Thoracic aorta (tissue), 2 donors: ENCODE measurements around the gene PHF3. TPM values are rescaled to one million over a fixed set of nuclear protein-coding genes. Genes with fewer than 3 reads are reported as not detected.
A peak's percentile ranks its signal among the peaks of the same experiment; 100 is the strongest.

ENCODE experiments used
- ATAC-seq: fragments of 150-250 bp; one replicate; pipeline ENCODE4 v1.8.0; 2017; ENCODE audit warnings: low read depth; ENCODE audit not compliant: insufficient number of reproducible peaks, low FRiP score
- DNase-seq: peaks from one replicate; pipeline ENCODE4 v3.0.0-alpha.2; 2020; ENCODE audit warnings: low spot score
- H3K27ac ChIP-seq, 2 donors: fragments of 200-600 bp; sonication (generic); 1 replicate in 1 of 2; 2 replicates in 1 of 2; pipeline ENCODE4 v1.5.1; 2016; ENCODE audit warnings: mild to moderate bottlenecking in 2 of 2, moderate library complexity in 2 of 2
- H3K27me3 ChIP-seq: fragments of 200-600 bp; sonication (generic); replicated peaks from 2 replicates; pipeline ENCODE4 v1.6.0; 2016; ENCODE audit warnings: mild to moderate bottlenecking; ENCODE audit not compliant: insufficient read depth
- H3K36me3 ChIP-seq: fragments of 200-600 bp; sonication (generic); one replicate; pipeline ENCODE4 v1.5.1; 2016
- H3K4me1 ChIP-seq, 2 donors: fragments of 200-600 bp; sonication (generic); 1 replicate in 1 of 2; 2 replicates in 1 of 2; pipeline versions ENCODE4 v1.5.1 to v1.6.0; 2016; ENCODE audit warnings: low read depth in 2 of 2, mild to moderate bottlenecking in 1 of 2; ENCODE audit not compliant: control insufficient read depth in 1 of 2
- H3K4me3 ChIP-seq: fragments of 200-600 bp; sonication (generic); 2 replicates; pipeline ENCODE4 v1.5.1; 2016; ENCODE audit warnings: mild to moderate bottlenecking
- H3K9me3 ChIP-seq: fragments of 200-600 bp; sonication (generic); 2 replicates; pipeline ENCODE4 v1.5.1; 2016
- total RNA-seq, 2 donors: library from RNA; depleted of rRNA; stranded (reverse); fragments of >200 nt; gene quantifications; one replicate each; pipeline versions ENCODE4 v1.1.0 to v1.2.3, GENCODE V29; 2016
- TF ChIP-seq, protein P1 (sequence below): fragments of 200-600 bp; sonication (generic); IDR thresholded peaks from one replicate; pipeline ENCODE4 v1.5.1; 2019; ENCODE audit warnings: antibody characterized with exemption

The PHF3 gene
- total RNA-seq, 2 donors from 2014 or later, result 55.4 to 59.5 TPM

DNA sequence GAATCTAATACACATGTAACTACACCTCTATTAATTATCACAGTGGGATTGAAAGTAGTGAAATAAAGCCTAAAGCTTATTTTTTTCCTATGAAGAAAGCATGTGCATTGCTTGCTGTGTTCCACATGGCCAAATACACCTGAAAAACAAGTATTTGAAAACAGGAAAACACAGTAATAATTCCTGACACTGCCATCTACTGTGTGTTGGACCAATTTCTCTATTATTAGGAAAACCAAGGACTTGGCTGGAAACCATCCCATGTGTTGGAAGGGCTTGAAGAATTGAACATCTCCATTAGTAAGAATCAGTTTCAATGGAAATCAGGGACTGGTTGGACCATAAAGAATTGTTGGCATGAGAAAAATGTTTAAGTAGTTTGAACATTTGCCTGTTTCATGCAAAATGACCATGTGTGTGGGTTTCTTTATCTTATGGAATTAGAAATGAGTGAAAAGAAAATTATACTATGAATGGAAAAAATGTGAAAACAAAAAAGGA lies 124.1 kb downstream of the PHF3 start:
- DNase-seq, result no peak
- ATAC-seq, result no peak
- Histone ChIP-seq H3K9me3 (peaks cover 3% of the 10 kb centered on the region), H3K4me1 (no peaks in the 10 kb centered on the region), H3K36me3 (no peaks in the 10 kb centered on the region), H3K27me3 (no peaks in the 10 kb centered on the region), H3K27ac (no peak overlapping the region), H3K4me3 (no peak overlapping the region)
- TF ChIP-seq, protein P1, sequence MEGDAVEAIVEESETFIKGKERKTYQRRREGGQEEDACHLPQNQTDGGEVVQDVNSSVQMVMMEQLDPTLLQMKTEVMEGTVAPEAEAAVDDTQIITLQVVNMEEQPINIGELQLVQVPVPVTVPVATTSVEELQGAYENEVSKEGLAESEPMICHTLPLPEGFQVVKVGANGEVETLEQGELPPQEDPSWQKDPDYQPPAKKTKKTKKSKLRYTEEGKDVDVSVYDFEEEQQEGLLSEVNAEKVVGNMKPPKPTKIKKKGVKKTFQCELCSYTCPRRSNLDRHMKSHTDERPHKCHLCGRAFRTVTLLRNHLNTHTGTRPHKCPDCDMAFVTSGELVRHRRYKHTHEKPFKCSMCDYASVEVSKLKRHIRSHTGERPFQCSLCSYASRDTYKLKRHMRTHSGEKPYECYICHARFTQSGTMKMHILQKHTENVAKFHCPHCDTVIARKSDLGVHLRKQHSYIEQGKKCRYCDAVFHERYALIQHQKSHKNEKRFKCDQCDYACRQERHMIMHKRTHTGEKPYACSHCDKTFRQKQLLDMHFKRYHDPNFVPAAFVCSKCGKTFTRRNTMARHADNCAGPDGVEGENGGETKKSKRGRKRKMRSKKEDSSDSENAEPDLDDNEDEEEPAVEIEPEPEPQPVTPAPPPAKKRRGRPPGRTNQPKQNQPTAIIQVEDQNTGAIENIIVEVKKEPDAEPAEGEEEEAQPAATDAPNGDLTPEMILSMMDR, result no peak

DNA sequence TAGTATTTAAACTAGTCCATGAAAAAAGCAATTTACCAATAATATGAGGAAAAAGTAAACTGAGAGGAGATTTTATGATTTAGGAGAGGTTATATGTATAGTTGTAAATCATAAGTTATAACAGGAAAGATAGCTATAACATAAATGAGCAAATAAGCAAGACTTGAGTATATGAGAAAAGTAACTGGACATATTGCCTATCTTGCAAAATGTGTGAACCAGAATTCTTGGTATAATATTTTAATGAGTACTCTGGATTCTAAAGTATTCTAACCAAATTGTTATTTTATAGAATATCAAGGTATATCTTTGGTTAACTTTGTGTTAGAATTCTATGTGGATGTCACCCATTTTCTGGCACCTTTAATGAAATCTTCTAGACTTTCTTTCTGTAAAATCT lies 124.6 kb downstream of the PHF3 start:
- Histone ChIP-seq H3K9me3 (peaks cover 3% of the 10 kb centered on the region), H3K36me3 (no peaks in the 10 kb centered on the region), H3K4me3 (no peak overlapping the region), H3K27me3 (no peaks in the 10 kb centered on the region), H3K27ac (no peak overlapping the region), H3K4me1 (no peaks in the 10 kb centered on the region)
- ATAC-seq (no peak), DNase-seq (no peak)
- TF ChIP-seq, protein P1, result no peak

DNA sequence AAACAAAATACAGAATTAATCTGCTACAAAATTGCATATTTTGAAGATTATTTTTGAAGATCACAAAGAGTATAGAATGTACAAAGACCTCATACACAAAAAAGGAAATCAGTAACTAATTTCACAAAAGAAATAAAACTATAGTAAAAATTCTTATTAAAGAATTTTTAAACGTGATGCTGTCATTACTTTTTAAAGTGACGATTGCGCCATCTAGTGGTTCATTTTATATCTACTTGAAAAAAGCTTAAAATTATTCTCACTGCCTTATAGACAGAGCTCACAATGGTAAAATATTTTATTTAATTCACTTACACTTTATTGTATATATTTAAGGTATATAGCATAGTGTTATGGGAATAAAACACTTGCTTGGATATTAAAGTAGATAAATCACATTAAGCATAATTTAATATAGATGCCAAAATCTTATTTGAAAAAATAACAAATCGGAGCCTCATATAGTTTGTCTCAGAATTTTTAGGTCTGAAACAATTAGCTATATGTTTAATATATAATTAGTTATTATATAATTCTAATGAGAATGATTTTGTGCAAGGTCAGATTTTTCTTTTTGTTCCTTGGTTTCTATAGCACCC lies 128.8 kb downstream of the PHF3 start:
- DNase-seq, result no peak
- peaks cover 7% of the 10 kb centered on the region for H3K9me3 ChIP-seq
- TF ChIP-seq, protein P1, result peak; percentile 72
- no peaks in the 10 kb centered on the region for H3K4me1 ChIP-seq
- no peak overlapping the region for H3K27ac ChIP-seq
- no peak overlapping the region for H3K4me3 ChIP-seq
- H3K36me3 ChIP-seq, result no peaks in the 10 kb centered on the region
- no peaks in the 10 kb centered on the region for H3K27me3 ChIP-seq
- ATAC-seq, result no peak

Other genes with a start within 250 kb of the PHF3 start
- gene PTP4A1, start 63.3 kb upstream of the PHF3 start, total RNA-seq, result 10 to 100 TPM; 23.0 to 29.6 TPM